PC-9 (cell line): ENCODE measurements around the gene ZNF680. TPM values are rescaled to one million over a fixed set of nuclear protein-coding genes. Genes with fewer than 3 reads are reported as not detected.

Experiments
- BruUV-seq: library from RNA; stranded (reverse); fragments of 400-500 nt; replicated peaks from 2 replicates; lab custom pipeline; 2021; lab: Mats Ljungman, UMichigan
- CTCF ChIA-PET: fragments of 300-600 bp; sonication (Branson Sonifier 250); formaldehyde crosslinking; loops from one replicate; lab custom pipeline; 2022; ENCODE audit warnings: antibody characterized with exemption; lab: Charles Lee
- POLR2A ChIA-PET: fragments of 300-600 bp; sonication (Branson Sonifier 250); formaldehyde crosslinking; loops from one replicate; lab custom pipeline; 2022; ENCODE audit warnings: antibody characterized with exemption; ENCODE audit not compliant: unreplicated experiment; lab: Charles Lee
- DNase-seq, 2 experiments: peaks; one replicate each; pipeline versions ENCODE4 v3.0.0 to v3.0.0-alpha.2; 2015 to 2022; ENCODE audit warnings: mixed read lengths in 1 of 2
- H2AFZ ChIP-seq: fragments of 200-600 bp; sonication (generic); 2 replicates; pipeline ENCODE4 v1.8.1; 2017; ENCODE audit warnings: antibody characterized with exemption
- H3F3A ChIP-seq: fragments of 200-600 bp; sonication (generic); 2 replicates; pipeline ENCODE4 v1.8.1; 2017; ENCODE audit warnings: antibody characterized with exemption, mild to moderate bottlenecking, low read depth; ENCODE audit not compliant: insufficient read depth
- H3K27ac ChIP-seq: fragments of 200-600 bp; sonication (generic); 2 replicates; pipeline ENCODE4 v1.6.1; 2016; ENCODE audit warnings: mixed run types
- H3K27me3 ChIP-seq: fragments of 200-600 bp; sonication (generic); 2 replicates; pipeline ENCODE4 v1.6.1; 2016; ENCODE audit warnings: low read depth, mixed run types; ENCODE audit not compliant: insufficient read depth
- H3K36me3 ChIP-seq: fragments of 200-600 bp; sonication (generic); 2 replicates; pipeline ENCODE4 v1.6.1; 2016; ENCODE audit warnings: low read depth, mixed run types
- H3K4me1 ChIP-seq: fragments of 200-600 bp; sonication (generic); replicated peaks from 2 replicates; pipeline ENCODE4 v1.6.1; 2016; ENCODE audit warnings: mixed run types; ENCODE audit not compliant: insufficient read depth
- H3K4me2 ChIP-seq: fragments of 200-600 bp; sonication (generic); 2 replicates; pipeline ENCODE4 v1.6.1; 2017; ENCODE audit warnings: mixed run types
- H3K4me3 ChIP-seq: fragments of 200-600 bp; sonication (generic); 2 replicates; pipeline ENCODE4 v1.6.1; 2016; ENCODE audit warnings: mixed run types
- H3K79me2 ChIP-seq: fragments of 200-600 bp; sonication (generic); 2 replicates; pipeline ENCODE4 v1.6.1; 2017; ENCODE audit warnings: low read depth, mixed run types
- H3K9me2 ChIP-seq: fragments of 200-600 bp; sonication (generic); 2 replicates; pipeline ENCODE4 v1.8.1; 2017; ENCODE audit warnings: mild to moderate bottlenecking; ENCODE audit not compliant: insufficient read depth
- H3K9me3 ChIP-seq: fragments of 200-600 bp; sonication (generic); 2 replicates; pipeline ENCODE4 v1.8.1; 2016; ENCODE audit warnings: low read depth; ENCODE audit not compliant: insufficient read depth
- H4K20me1 ChIP-seq: fragments of 200-600 bp; sonication (generic); 2 replicates; pipeline ENCODE4 v1.8.1; 2017; ENCODE audit not compliant: insufficient read depth
- EZH2 ChIP-seq: fragments of 200-600 bp; sonication (generic); IDR thresholded peaks from 2 replicates; pipeline ENCODE4 v1.8.0; 2017; ENCODE audit warnings: antibody characterized with exemption, low read depth
- intact Hi-C: fragments of 100-400 bp; cut with micrococcal nuclease; formaldehyde crosslinking; loops from one replicate; pipeline ENCODE4 v1.10.0; 2022; ENCODE audit not compliant: unreplicated experiment
- total RNA-seq: library from RNA; stranded (reverse); gene quantifications from 2 replicates; pipeline ENCODE4 v1.2.3, GENCODE V29; 2021
- TF ChIP-seq, protein P1 (sequence below): fragments of 200-600 bp; sonication (generic); conservative IDR thresholded peaks from 2 replicates; pipeline ENCODE4 v1.6.1; 2017; ENCODE audit warnings: mixed run types, antibody characterized with exemption, mild to moderate bottlenecking, moderate library complexity

ZNF680 gene
- total RNA-seq, 1 experiment from 2014 or later, result 17.9 TPM

DNA sequence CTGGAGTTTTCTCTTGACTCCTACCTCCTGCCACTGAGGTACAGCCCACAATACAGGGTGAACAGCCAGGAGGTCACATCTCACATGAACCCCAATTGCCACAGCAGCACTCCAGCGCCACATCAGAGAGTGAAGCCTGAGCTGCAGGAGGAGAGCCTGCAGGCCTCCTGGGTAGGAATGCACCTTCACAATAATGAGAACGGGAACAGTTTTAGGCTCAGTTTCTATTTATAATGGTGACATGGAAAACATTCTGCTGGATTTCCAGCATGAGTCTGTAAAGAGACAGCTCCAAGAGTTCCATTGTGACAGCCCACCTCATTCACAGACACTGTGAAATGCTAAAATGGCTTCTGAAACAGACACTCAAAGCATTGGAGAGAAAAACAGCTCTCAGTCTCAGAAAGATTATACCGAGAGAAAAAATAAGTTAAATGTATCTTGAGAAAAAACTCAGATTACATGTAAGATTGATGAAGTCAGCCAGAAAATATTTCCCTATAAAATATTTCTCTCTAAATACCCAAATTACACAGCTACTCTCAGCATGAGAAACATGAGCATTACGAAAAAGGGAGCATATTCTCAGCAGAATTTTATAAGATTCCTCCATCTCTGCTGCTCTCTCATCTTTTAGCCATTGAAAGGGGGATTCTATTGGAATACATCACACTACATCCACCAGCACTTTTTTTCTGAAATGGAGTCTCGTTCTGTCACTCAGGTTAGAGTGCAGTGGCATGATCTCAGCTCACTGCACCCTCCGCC lies 11.3 kb downstream of the ZNF680 start:
- peaks cover 12% of the 10 kb centered on the region; the same call in 1 of the 2 replicates for H3K79me2 ChIP-seq
- no peaks in the 10 kb centered on the region for H3K27me3 ChIP-seq
- no peaks in the 10 kb centered on the region for H3K4me1 ChIP-seq
- no peak overlapping the region for H2AFZ ChIP-seq
- no peaks in the 10 kb centered on the region for H3K9me2 ChIP-seq
- H3K27ac ChIP-seq, result no peak overlapping the region
- ChIA-PET CTCF (no interaction called here), POLR2A (no interaction called here)
- H3F3A ChIP-seq, result no peaks in the 10 kb centered on the region
- no TSS peak for BruUV-seq
- H3K4me2 ChIP-seq, result no peak overlapping the region
- H3K4me3 ChIP-seq, result no peak overlapping the region
- H4K20me1 ChIP-seq, result no peaks in the 10 kb centered on the region
- no peaks in the 10 kb centered on the region for H3K36me3 ChIP-seq
- DNase-seq, result no peak
- intact Hi-C loops, result no loop called here
- 0 out of 2 replicates have a peak, but pooled peaks cover 2% of the 10 kb centered on the region for H3K9me3 ChIP-seq
- TF ChIP-seq, protein P1, sequence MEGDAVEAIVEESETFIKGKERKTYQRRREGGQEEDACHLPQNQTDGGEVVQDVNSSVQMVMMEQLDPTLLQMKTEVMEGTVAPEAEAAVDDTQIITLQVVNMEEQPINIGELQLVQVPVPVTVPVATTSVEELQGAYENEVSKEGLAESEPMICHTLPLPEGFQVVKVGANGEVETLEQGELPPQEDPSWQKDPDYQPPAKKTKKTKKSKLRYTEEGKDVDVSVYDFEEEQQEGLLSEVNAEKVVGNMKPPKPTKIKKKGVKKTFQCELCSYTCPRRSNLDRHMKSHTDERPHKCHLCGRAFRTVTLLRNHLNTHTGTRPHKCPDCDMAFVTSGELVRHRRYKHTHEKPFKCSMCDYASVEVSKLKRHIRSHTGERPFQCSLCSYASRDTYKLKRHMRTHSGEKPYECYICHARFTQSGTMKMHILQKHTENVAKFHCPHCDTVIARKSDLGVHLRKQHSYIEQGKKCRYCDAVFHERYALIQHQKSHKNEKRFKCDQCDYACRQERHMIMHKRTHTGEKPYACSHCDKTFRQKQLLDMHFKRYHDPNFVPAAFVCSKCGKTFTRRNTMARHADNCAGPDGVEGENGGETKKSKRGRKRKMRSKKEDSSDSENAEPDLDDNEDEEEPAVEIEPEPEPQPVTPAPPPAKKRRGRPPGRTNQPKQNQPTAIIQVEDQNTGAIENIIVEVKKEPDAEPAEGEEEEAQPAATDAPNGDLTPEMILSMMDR, result no peak
- TF ChIP-seq EZH2, result no peak

GRCh38 chr7:64544010-64544409 lies 18.9 kb downstream of the ZNF680 start:
- ChIA-PET POLR2A (no interaction called here), CTCF (no interaction called here)
- no peaks in the 10 kb centered on the region for H4K20me1 ChIP-seq
- no peaks in the 10 kb centered on the region for H3K4me1 ChIP-seq
- H3K4me3 ChIP-seq, result no peak overlapping the region
- BruUV-seq, result no TSS peak
- no peak for DNase-seq
- no peak overlapping the region for H2AFZ ChIP-seq
- intact Hi-C loops, result no loop called here
- H3K79me2 ChIP-seq, result no peaks in the 10 kb centered on the region
- no peaks in the 10 kb centered on the region for H3K9me3 ChIP-seq
- no peaks in the 10 kb centered on the region for H3F3A ChIP-seq
- no peaks in the 10 kb centered on the region for H3K9me2 ChIP-seq
- no peaks in the 10 kb centered on the region for H3K27me3 ChIP-seq
- H3K36me3 ChIP-seq, result peaks cover 16% of the 10 kb centered on the region; the same call in 1 of the 2 replicates
- no peak overlapping the region for H3K4me2 ChIP-seq
- no peak for TF ChIP-seq EZH2
- TF ChIP-seq, protein P1, result no peak
- no peak overlapping the region for H3K27ac ChIP-seq

DNA sequence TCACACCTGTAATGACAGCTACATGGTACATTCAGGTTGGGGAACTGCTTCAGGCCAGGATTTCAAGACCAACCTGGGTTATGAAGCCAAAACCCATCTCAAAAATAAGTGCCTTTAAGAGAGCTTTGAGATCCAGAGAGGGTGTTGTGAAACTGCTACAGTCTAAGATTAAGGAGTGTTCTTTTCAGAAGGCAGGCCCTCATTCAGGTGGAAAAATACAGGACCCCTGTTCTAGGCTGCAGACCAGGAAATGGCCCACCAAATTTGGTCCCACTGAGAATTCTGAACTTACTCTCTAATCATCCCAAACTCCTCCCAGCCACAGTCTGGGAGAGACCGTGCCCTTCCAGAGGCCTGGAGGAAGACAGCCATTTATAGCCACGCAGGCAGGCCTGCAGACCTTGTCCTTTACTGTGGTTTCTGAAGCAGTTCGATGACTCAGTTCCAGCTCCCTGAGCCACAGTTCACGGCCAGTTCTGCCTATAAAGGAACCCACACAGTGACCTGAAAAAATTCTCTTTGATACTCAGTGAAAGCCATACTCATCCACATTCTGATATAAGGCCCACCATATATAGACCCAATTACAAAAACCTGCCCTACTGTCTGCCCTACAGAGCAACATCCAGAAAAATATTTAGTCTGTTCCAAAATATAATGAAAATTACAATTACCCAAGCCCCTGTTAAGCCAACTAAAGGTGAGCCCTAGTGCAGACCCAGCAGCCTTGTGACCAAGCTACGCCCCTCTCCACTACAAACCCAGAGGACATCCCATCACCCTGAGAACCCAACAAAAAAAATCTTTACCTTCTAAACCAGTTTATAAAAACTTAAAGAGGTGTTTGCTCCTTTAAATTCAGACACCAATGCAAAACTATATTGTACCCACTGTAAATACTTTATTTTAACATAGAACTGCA lies 21.2 kb downstream of the ZNF680 start:
- no peaks in the 10 kb centered on the region for H4K20me1 ChIP-seq
- H2AFZ ChIP-seq, result no peak overlapping the region
- no peak overlapping the region for H3K27ac ChIP-seq
- H3K79me2 ChIP-seq, result 0 out of 2 replicates have a peak, but pooled peaks cover 2% of the 10 kb centered on the region
- intact Hi-C loops, result no loop called here
- no TSS peak for BruUV-seq
- CTCF ChIA-PET, result no interaction called here
- no peaks in the 10 kb centered on the region for H3K4me1 ChIP-seq
- no peaks in the 10 kb centered on the region for H3K9me2 ChIP-seq
- TF ChIP-seq, protein P1, result no peak
- no peak for TF ChIP-seq EZH2
- no peaks in the 10 kb centered on the region for H3F3A ChIP-seq
- H3K4me3 ChIP-seq, result no peak overlapping the region
- no peaks in the 10 kb centered on the region; the same call in 1 of the 2 replicates for H3K9me3 ChIP-seq
- H3K27me3 ChIP-seq, result no peaks in the 10 kb centered on the region
- H3K36me3 ChIP-seq, result peaks cover 20% of the 10 kb centered on the region
- no peak overlapping the region for H3K4me2 ChIP-seq
- no peak for DNase-seq
- POLR2A ChIA-PET, result no interaction called here
